Astrocyte (in vitro differentiated cells and primary cell): ENCODE measurements around the gene ASPG. TPM values are rescaled to one million over a fixed set of nuclear protein-coding genes. Genes with fewer than 3 reads are reported as not detected.

Experiments
- DNase-seq: peaks from one replicate; pipeline ENCODE4 v3.0.0-alpha.2; 2010; ENCODE audit warnings: low read depth
- FAIRE-seq: peaks from 2 replicates; lab custom pipeline; 2011; peaks lifted over from hg19 to GRCh38; lab: Jason Lieb, UNC
- H2AFZ ChIP-seq: 2 replicates; pipeline ENCODE4 v1.6.0; 2012; ENCODE audit warnings: low read depth, low read length, inconsistent platforms
- H3K27ac ChIP-seq: 2 replicates; pipeline ENCODE4 v1.5.1; 2011; ENCODE audit warnings: low read depth, low read length, inconsistent platforms
- H3K27me3 ChIP-seq: 2 replicates; pipeline ENCODE4 v1.6.0; 2011; ENCODE audit warnings: low read length, inconsistent platforms; ENCODE audit not compliant: insufficient read depth
- H3K36me3 ChIP-seq: 2 replicates; pipeline ENCODE4 v1.5.1; 2011; ENCODE audit warnings: low read length, inconsistent platforms; ENCODE audit not compliant: insufficient read depth
- H3K4me1 ChIP-seq: 2 replicates; pipeline ENCODE4 v1.5.1; 2011; ENCODE audit warnings: low read length, inconsistent platforms; ENCODE audit not compliant: insufficient read depth
- H3K4me2 ChIP-seq: 2 replicates; pipeline ENCODE4 v1.6.0; 2012; ENCODE audit warnings: low read length, inconsistent platforms
- H3K4me3 ChIP-seq: 2 replicates; pipeline ENCODE4 v1.5.1; 2011; ENCODE audit warnings: low read depth, mild to moderate bottlenecking, low read length, inconsistent platforms; ENCODE audit not compliant: insufficient read depth
- H3K79me2 ChIP-seq: 2 replicates; pipeline ENCODE4 v1.6.0; 2012; ENCODE audit warnings: mild to moderate bottlenecking, low read length, inconsistent platforms; ENCODE audit not compliant: insufficient read depth
- H3K9ac ChIP-seq: 2 replicates; pipeline ENCODE4 v1.6.0; 2012; ENCODE audit warnings: mild to moderate bottlenecking, low read length, inconsistent platforms
- H3K9me3 ChIP-seq: 2 replicates; pipeline ENCODE4 v1.5.1; 2012; ENCODE audit warnings: low read depth, mild to moderate bottlenecking, low read length, inconsistent platforms; ENCODE audit not compliant: insufficient read depth
- H4K20me1 ChIP-seq: 2 replicates; pipeline ENCODE4 v1.6.0; 2012; ENCODE audit warnings: low read length, inconsistent platforms; ENCODE audit not compliant: insufficient read depth
- H3K27ac Mint-ChIP-seq: one replicate; pipeline ENCODE4 v1.8.0; 2021; ENCODE audit warnings: mild to moderate bottlenecking, mixed read lengths; ENCODE audit not compliant: unreplicated experiment
- H3K27me3 Mint-ChIP-seq: one replicate; pipeline ENCODE4 v1.8.0; 2021; ENCODE audit warnings: low read depth, mixed read lengths; ENCODE audit not compliant: unreplicated experiment
- H3K36me3 Mint-ChIP-seq: one replicate; pipeline ENCODE4 v1.8.0; 2021; ENCODE audit warnings: low read depth, mixed read lengths; ENCODE audit not compliant: unreplicated experiment
- H3K4me1 Mint-ChIP-seq: one replicate; pipeline ENCODE4 v1.8.0; 2021; ENCODE audit warnings: low read depth, mixed read lengths; ENCODE audit not compliant: unreplicated experiment
- H3K4me3 Mint-ChIP-seq: one replicate; pipeline ENCODE4 v1.8.0; 2021; ENCODE audit warnings: mild to moderate bottlenecking, moderate library complexity, mixed read lengths; ENCODE audit not compliant: unreplicated experiment
- H3K9me3 Mint-ChIP-seq: one replicate; pipeline ENCODE4 v1.8.0; 2021; ENCODE audit warnings: mild to moderate bottlenecking, mixed read lengths; ENCODE audit not compliant: unreplicated experiment
- EZH2 ChIP-seq: IDR thresholded peaks from 2 replicates; pipeline ENCODE4 v1.6.1; 2012; ENCODE audit warnings: mild to moderate bottlenecking, low read length, inconsistent platforms; ENCODE audit not compliant: insufficient read depth
- total RNA-seq: library from RNA; stranded (reverse); gene quantifications from 2 replicates; pipeline ENCODE4 v1.2.1, GENCODE V29; 2021
- TF ChIP-seq, protein P1 (sequence below): IDR thresholded peaks from 2 replicates; pipeline ENCODE4 v1.5.1; 2011; ENCODE audit warnings: low read depth, mild to moderate bottlenecking, inconsistent platforms, low read length, moderate library complexity; ENCODE audit not compliant: insufficient read depth

The ASPG gene
- total RNA-seq, 1 donor from 2014 or later: not detected

DNA sequence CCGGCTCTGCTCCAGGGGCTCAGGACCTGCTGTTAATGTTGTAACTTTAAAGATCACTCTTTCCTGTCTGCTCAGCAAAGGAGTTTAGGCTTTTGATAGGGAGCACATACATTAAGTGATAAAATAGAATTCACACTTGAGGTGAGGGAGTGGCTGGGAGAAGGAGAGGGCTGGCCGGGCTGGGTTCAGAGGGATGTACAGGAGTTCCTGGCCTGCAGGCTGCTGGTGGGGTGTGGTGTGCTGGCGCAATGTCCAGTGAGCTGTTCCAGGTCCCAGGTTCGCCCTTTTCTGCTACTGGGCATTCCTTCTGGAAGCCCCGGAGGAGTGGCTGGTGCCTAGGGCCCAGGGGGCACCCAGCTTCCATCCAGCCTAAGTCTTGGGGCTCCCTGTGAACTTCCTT, 70.6 kb downstream of the ASPG start:
- H3K4me2 ChIP-seq: no peak overlapping the region
- no peak overlapping the region for H3K9ac ChIP-seq
- TF ChIP-seq, protein P1, sequence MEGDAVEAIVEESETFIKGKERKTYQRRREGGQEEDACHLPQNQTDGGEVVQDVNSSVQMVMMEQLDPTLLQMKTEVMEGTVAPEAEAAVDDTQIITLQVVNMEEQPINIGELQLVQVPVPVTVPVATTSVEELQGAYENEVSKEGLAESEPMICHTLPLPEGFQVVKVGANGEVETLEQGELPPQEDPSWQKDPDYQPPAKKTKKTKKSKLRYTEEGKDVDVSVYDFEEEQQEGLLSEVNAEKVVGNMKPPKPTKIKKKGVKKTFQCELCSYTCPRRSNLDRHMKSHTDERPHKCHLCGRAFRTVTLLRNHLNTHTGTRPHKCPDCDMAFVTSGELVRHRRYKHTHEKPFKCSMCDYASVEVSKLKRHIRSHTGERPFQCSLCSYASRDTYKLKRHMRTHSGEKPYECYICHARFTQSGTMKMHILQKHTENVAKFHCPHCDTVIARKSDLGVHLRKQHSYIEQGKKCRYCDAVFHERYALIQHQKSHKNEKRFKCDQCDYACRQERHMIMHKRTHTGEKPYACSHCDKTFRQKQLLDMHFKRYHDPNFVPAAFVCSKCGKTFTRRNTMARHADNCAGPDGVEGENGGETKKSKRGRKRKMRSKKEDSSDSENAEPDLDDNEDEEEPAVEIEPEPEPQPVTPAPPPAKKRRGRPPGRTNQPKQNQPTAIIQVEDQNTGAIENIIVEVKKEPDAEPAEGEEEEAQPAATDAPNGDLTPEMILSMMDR: no peak
- TF ChIP-seq EZH2: no peak
- no peaks in the 10 kb centered on the region for H3K79me2 ChIP-seq
- no peaks in the 10 kb centered on the region for H3K4me1 ChIP-seq
- H3K4me3 ChIP-seq: no peak overlapping the region
- no peaks in the 10 kb centered on the region for H3K36me3 Mint-ChIP-seq
- H2AFZ ChIP-seq: no peak overlapping the region
- no peak overlapping the region for H3K27ac ChIP-seq
- H3K9me3 ChIP-seq: no peaks in the 10 kb centered on the region
- H3K27me3 ChIP-seq: no peaks in the 10 kb centered on the region
- DNase-seq (no peak), FAIRE-seq (no peak)
- H3K4me3 Mint-ChIP-seq: no peak overlapping the region
- H3K27ac Mint-ChIP-seq: no peak overlapping the region
- no peaks in the 10 kb centered on the region for H4K20me1 ChIP-seq
- no peaks in the 10 kb centered on the region for H3K27me3 Mint-ChIP-seq
- no peaks in the 10 kb centered on the region for H3K9me3 Mint-ChIP-seq
- no peaks in the 10 kb centered on the region for H3K4me1 Mint-ChIP-seq
- no peaks in the 10 kb centered on the region for H3K36me3 ChIP-seq

DNA sequence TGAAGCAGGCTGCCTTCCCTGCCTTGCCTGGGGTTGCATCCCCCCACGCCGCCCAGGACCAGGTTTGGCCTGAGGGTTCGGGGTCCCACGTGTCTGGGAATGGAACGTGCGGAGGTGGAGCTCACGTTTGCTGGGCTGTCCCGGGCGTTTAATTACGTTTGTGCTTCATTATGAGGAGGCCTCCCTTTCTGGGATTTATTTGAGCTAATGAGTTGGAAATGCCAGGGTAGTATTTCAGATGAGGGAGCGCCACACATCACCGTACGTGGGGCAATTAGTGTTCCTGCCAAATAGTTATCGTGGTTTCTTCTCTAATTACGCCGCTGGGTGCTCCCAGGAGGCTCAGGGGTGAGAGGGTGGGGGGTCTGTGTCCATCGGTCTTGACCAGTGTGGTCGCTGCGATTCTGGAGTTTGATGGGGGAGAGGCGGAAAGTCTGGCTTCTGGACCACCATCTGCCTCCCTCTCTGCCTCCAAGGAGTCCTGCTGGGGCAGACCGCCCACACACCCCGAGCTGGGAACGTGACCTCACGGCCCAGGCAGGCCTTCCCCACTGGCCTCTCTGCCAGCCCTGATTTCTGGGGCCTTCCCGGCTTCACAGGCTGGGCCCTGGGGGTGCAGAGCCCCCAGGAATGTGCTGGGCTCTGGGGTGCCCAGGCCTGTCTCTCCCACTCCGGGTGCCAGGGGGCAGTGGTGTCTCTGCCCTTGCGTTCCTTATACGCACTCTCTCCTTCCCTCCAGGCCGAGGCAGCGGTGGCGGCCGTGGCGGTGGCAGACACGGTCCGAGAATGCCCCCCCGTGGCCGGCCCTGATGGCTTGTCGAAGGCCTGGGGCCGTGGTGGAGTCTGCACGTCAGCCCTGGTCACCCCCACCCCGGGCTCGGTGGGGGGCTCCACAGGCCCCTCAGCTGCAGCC, 71.8 kb downstream of the ASPG start:
- H3K4me3 ChIP-seq: no peak overlapping the region
- H4K20me1 ChIP-seq: no peaks in the 10 kb centered on the region
- no peak overlapping the region for H3K27ac ChIP-seq
- no peaks in the 10 kb centered on the region for H3K9me3 ChIP-seq
- H3K4me1 ChIP-seq: no peaks in the 10 kb centered on the region
- Mint-ChIP-seq H3K36me3 (no peaks in the 10 kb centered on the region), H3K27me3 (no peaks in the 10 kb centered on the region), H3K9me3 (no peaks in the 10 kb centered on the region), H3K27ac (no peak overlapping the region), H3K4me1 (no peaks in the 10 kb centered on the region), H3K4me3 (no peak overlapping the region)
- no peak overlapping the region for H2AFZ ChIP-seq
- no peaks in the 10 kb centered on the region for H3K27me3 ChIP-seq
- no peak overlapping the region for H3K4me2 ChIP-seq
- FAIRE-seq: no peak
- H3K36me3 ChIP-seq: no peaks in the 10 kb centered on the region
- TF ChIP-seq EZH2: no peak
- TF ChIP-seq, protein P1: no peak
- no peak for DNase-seq
- no peak overlapping the region for H3K9ac ChIP-seq
- no peaks in the 10 kb centered on the region for H3K79me2 ChIP-seq
